HEK293 (cell line): ENCODE data around the gene PCDHB1.

Experiments used
- CTCF ChIA-PET: fragments of 350-600 bp; formaldehyde crosslinking; extraction: SDS; loops from one replicate; lab custom pipeline; 2021; ENCODE audit warnings: antibody characterized with exemption; lab: Yijun Ruan, JAX
- POLR2A ChIA-PET: fragments of 300-600 bp; formaldehyde crosslinking; extraction: SDS; loops from one replicate; lab custom pipeline; 2020; ENCODE audit warnings: antibody characterized with exemption, inconsistent platforms; lab: Yijun Ruan, JAX
- H3K27ac ChIP-seq: fragments of 200-500 bp; sonication (Bioruptor generic); 2 replicates; pipeline ENCODE4 v1.5.1; 2014; ENCODE audit warnings: low read depth, low read length, control low read depth, inconsistent platforms; ENCODE audit errors: extremely low read depth
- H3K36me3 ChIP-seq, 2 experiments: fragments of 200-500 bp in 1 of 2; sonication (Bioruptor generic) in 1 of 2; 1 replicate in 1 of 2; 2 replicates in 1 of 2; pipeline ENCODE4 v1.5.1; 2014 to 2017; ENCODE audit warnings: inconsistent platforms in 2 of 2, low read length in 2 of 2; ENCODE audit not compliant: control insufficient read depth in 2 of 2, insufficient read depth in 1 of 2
- H3K4me1 ChIP-seq: fragments of 200-500 bp; sonication (Bioruptor generic); 2 replicates; pipeline ENCODE4 v1.5.1; 2014; ENCODE audit warnings: mild to moderate bottlenecking, low read length, inconsistent platforms; ENCODE audit not compliant: control insufficient read depth, insufficient read depth
- H3K4me3 ChIP-seq: 2 replicates; pipeline ENCODE4 v1.5.1; 2011; ENCODE audit warnings: low read depth, mild to moderate bottlenecking, control low read depth, low read length, moderate library complexity
- H3K9me3 ChIP-seq: fragments of 200-500 bp; sonication (Bioruptor generic); 2 replicates; pipeline ENCODE4 v1.5.1; 2014; ENCODE audit warnings: low read depth, low read length, inconsistent platforms; ENCODE audit not compliant: control insufficient read depth, insufficient read depth
- GLI4 ChIP-seq: fragments of 450-650 bp; formaldehyde crosslinking; IDR thresholded peaks from 2 replicates; pipeline ENCODE4 v1.5.1; 2016; ENCODE audit warnings: missing biosample characterization, missing genetic modification characterization
- YY1 ChIP-seq: fragments of 450-650 bp; formaldehyde crosslinking; IDR thresholded peaks from 2 replicates; pipeline ENCODE4 v1.5.1; 2018; ENCODE audit warnings: missing biosample characterization, missing genetic modification characterization
- ZFP3 ChIP-seq: fragments of 450-650 bp; formaldehyde crosslinking; IDR thresholded peaks from 2 replicates; pipeline ENCODE4 v1.5.1; 2016; ENCODE audit warnings: low read depth, missing biosample characterization, missing genetic modification characterization
- ZNF280D ChIP-seq: fragments of 450-650 bp; formaldehyde crosslinking; IDR thresholded peaks from 2 replicates; pipeline ENCODE4 v1.5.1; 2016; ENCODE audit warnings: missing biosample characterization, missing genetic modification characterization
- ZNF580 ChIP-seq: fragments of 450-650 bp; formaldehyde crosslinking; IDR thresholded peaks from 2 replicates; pipeline ENCODE4 v1.5.1; 2016; ENCODE audit warnings: missing biosample characterization, missing genetic modification characterization
- ZNF626 ChIP-seq: fragments of 450-650 bp; sonication (Bioruptor Pico); formaldehyde crosslinking; IDR thresholded peaks from 2 replicates; pipeline ENCODE4 v1.5.1; 2018; ENCODE audit warnings: missing biosample characterization, missing genetic modification characterization, inconsistent platforms
- ZSCAN5A ChIP-seq: fragments of 450-650 bp; formaldehyde crosslinking; IDR thresholded peaks from 2 replicates; pipeline ENCODE4 v1.5.1; 2016; ENCODE audit warnings: missing biosample characterization, missing genetic modification characterization

Gene PCDHB1

GRCh38 chr5:141105350-141105749 is 54.2 kb downstream of the PCDHB1 start:
- H3K4me1 ChIP-seq, result no peaks in the 10 kb centered on the region
- TF ChIP-seq ZNF626 (tag by site-specific recombination) (no peak), ZNF280D (tag by site-specific recombination) (no peak), ZNF580 (no peak), ZFP3 (tag by site-specific recombination) (no peak), GLI4 (tag by site-specific recombination) (no peak), YY1 (tag by site-specific recombination) (no peak), ZSCAN5A (tag by site-specific recombination) (no peak)
- no peak overlapping the region for H3K27ac ChIP-seq
- ChIA-PET POLR2A (no interaction called here), CTCF (no interaction called here)
- no peaks in the 10 kb centered on the region for H3K36me3 ChIP-seq
- H3K4me3 ChIP-seq, result no peak overlapping the region
- H3K9me3 ChIP-seq, result no peaks in the 10 kb centered on the region
